ENCODE data around the gene SHISA6.

The SHISA6 gene

GRCh38 chr17:11578998-11579397, 338.0 kb downstream of the SHISA6 start:
- no peak for TF ChIP-seq CTCF (IDR thresholded peaks at IDR 0.05; ENCODE audit: extremely low read depth, insufficient read depth, missing control alignments)
- no peak for DNase-seq (ENCODE audit: low spot score)
- in situ Hi-C loops (cut with MboI; ENCODE audit: low pct_unique_long_range_greater_than_20kb, low sequenced_read_pairs, unreplicated experiment), result no loop called here

DNA sequence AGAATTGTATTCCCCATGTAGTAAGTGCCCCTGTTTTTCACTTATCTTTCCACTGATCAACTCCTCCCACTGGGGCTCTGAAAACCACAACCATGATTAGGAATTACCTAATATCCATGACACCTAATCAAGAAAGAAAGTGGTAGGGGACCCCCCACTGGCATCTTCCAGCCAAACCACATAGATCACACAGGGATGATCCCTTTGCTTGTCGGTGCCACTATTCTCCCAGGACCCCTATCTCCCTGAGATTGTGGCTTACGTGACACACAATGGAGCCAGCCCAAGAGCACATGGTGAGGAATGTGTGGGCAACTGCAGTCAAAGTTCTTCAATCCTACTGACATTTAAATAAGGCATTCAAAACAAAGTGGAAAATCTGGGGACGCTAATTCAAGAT, 339.7 kb downstream of the SHISA6 start:
- no peak for DNase-seq (ENCODE audit: low spot score)
- in situ Hi-C loops (cut with MboI; ENCODE audit: low pct_unique_long_range_greater_than_20kb, low sequenced_read_pairs, unreplicated experiment), result no loop called here
- no peak for TF ChIP-seq CTCF (IDR thresholded peaks at IDR 0.05; ENCODE audit: extremely low read depth, insufficient read depth, missing control alignments)

- no peak for TF ChIP-seq CTCF (IDR thresholded peaks at IDR 0.05; ENCODE audit: extremely low read depth, insufficient read depth, missing control alignments)
- in situ Hi-C loops (cut with MboI; ENCODE audit: low pct_unique_long_range_greater_than_20kb, low sequenced_read_pairs, unreplicated experiment), result no loop called here
- no peak for DNase-seq (ENCODE audit: low spot score)
Observed at GRCh38 chr17:11582217-11582616, 341.2 kb downstream of the SHISA6 start.

DNA sequence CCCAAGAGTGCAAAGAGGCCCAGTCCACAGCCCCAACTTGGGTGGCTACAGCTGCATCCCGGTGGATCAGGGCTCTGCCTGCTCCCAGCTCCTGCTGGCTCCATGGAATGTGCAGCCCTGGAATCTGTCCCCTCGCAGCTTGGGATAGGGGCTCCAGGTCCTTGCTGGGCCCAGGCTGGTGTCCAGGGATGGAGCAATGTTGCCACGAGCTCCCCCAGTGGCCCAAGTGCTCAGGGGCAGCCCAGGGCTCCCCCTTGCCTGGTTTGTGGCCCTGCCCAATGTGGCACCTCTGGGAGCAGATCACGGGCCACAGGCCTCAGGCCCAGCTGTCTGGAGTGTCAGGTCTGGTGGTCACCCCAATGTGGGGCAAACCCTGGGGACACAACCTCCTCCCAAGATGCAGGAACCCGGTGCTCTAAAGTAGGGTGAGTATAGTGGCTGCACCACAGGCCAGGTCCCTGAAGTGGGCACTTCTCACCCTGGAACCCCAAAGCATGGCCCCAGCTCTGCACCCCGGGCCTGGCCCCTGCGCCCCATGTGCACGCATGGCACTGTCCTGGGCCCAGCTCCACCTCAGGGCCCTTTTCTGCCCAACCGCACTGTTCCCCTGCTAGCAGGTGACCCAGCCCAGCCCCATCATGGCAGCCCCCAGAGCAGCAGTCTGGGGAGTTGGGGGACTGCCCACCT, 342.4 kb downstream of the SHISA6 start:
- in situ Hi-C loops (cut with MboI; ENCODE audit: low pct_unique_long_range_greater_than_20kb, low sequenced_read_pairs, unreplicated experiment), result no loop called here
- TF ChIP-seq CTCF (IDR thresholded peaks at IDR 0.05; ENCODE audit: extremely low read depth, insufficient read depth, missing control alignments), result no peak

GRCh38 chr17:11589716-11590115, 348.7 kb downstream of the SHISA6 start:
- no peak for TF ChIP-seq CTCF (IDR thresholded peaks at IDR 0.05; ENCODE audit: extremely low read depth, insufficient read depth, missing control alignments)
- in situ Hi-C loops (cut with MboI; ENCODE audit: low pct_unique_long_range_greater_than_20kb, low sequenced_read_pairs, unreplicated experiment), result no loop called here
- DNase-seq (ENCODE audit: low spot score), result no peak

More for the DNA sequence above, 342.4 kb downstream of the SHISA6 start:
- DNase-seq (ENCODE audit: low spot score), result no peak

GRCh38 chr17:11598274-11599221, 357.5 kb downstream of the SHISA6 start, which contains the start of gene DNAH9:
TSS of gene DNAH9 (plus strand) at chr17:11598470. CDS start at chr17:11598499, 29 bp downstream.
- peak; percentile 17 for DNase-seq (ENCODE audit: low spot score)
- in situ Hi-C loops (cut with MboI; ENCODE audit: low pct_unique_long_range_greater_than_20kb, low sequenced_read_pairs, unreplicated experiment), result no loop called here
- TF ChIP-seq CTCF (IDR thresholded peaks at IDR 0.05; ENCODE audit: extremely low read depth, insufficient read depth, missing control alignments), result no peak
